K562 (cell line): ENCODE measurements around the gene PPP1R9A.

Experiments
- ASH1L ChIP-seq: fragments of 450-650 bp; IDR thresholded peaks from 2 replicates; pipeline ENCODE4 v1.6.1; 2018; ENCODE audit warnings: borderline replicate concordance, mild to moderate bottlenecking, low read depth; ENCODE audit not compliant: partially characterized antibody
- CTCF ChIP-seq, 3 experiments: IDR thresholded peaks in 2 of 3; conservative IDR thresholded peaks in 1 of 3; 2 replicates each; pipeline ENCODE4 v1.5.1; 2011 to 2012; ENCODE audit warnings: low read length in 3 of 3, mild to moderate bottlenecking in 3 of 3, control low read depth in 2 of 3, improper control_type of control experiment in 1 of 3, inconsistent platforms in 1 of 3, low read depth in 1 of 3, mixed read lengths in 1 of 3, moderate library complexity in 1 of 3; ENCODE audit not compliant: insufficient read depth in 2 of 3
- EZH2 ChIP-seq: IDR thresholded peaks from 2 replicates; pipeline ENCODE4 v1.6.1; 2012; ENCODE audit warnings: low read depth, mild to moderate bottlenecking, inconsistent platforms, low read length, borderline replicate concordance
- GTF3C2 ChIP-seq: IDR thresholded peaks from 3 replicates; pipeline ENCODE4 v1.6.1; 2011; ENCODE audit warnings: borderline replicate concordance, mild to moderate bottlenecking, moderate library complexity; ENCODE audit not compliant: insufficient read length; ENCODE audit errors: extremely low read depth
- HMGXB4 ChIP-seq: sonication (generic); formaldehyde crosslinking; IDR thresholded peaks from 2 replicates; pipeline ENCODE4 v1.8.1; 2023; ENCODE audit warnings: mild to moderate bottlenecking, missing genetic modification reagents
- MAZ ChIP-seq, 2 experiments: fragments of 450-650 bp in 1 of 2; sonication (generic) in 1 of 2; formaldehyde crosslinking; IDR thresholded peaks in 1 of 2; conservative IDR thresholded peaks in 1 of 2; 2 replicates each; pipeline versions ENCODE4 v1.4.0 to v1.5.0; 2020; ENCODE audit warnings: mild to moderate bottlenecking in 1 of 2, missing genetic modification reagents in 1 of 2
- SNRNP70 ChIP-seq: fragments of 200-400 bp; formaldehyde crosslinking; optimal IDR thresholded peaks from 2 replicates; pipeline ENCODE3; 2017; ENCODE audit warnings: low read depth, low read length
- ZFP91 ChIP-seq: sonication (generic); formaldehyde crosslinking; IDR thresholded peaks from 2 replicates; pipeline ENCODE4 v1.8.0; 2022; ENCODE audit warnings: mild to moderate bottlenecking, missing genetic modification reagents
- ZNF407 ChIP-seq: fragments of 450-650 bp; IDR thresholded peaks from 2 replicates; pipeline ENCODE4 v1.6.1; 2016; ENCODE audit warnings: low read depth

- TF ChIP-seq EZH2, result no peak
- TF ChIP-seq CTCF (IDR thresholded peaks at IDR 0.05 in 2 of 3, conservative IDR thresholded peaks at IDR 0.05 in 1 of 3; ENCODE audit: insufficient read depth in 2 of 3, low read depth in 1 of 3, low read length in 3 of 3), result no peak
- no peak for TF ChIP-seq HMGXB4 (CRISPR knock-in tag)
- no peak for TF ChIP-seq GTF3C2
- TF ChIP-seq ZFP91 (CRISPR knock-in tag), result no peak
- no peak for TF ChIP-seq MAZ (CRISPR knock-in tag; conservative IDR thresholded peaks at IDR 0.05 in 1 of 2, IDR thresholded peaks at IDR 0.05 in 1 of 2)
- TF ChIP-seq ZNF407, result no peak
- TF ChIP-seq SNRNP70, result no peak
- no peak for TF ChIP-seq ASH1L
These were observed 410.2 kb downstream of the PPP1R9A start for GRCh38 chr7:95317546-95317945.
